ENCODE measurements around the gene APLP2.

The APLP2 gene

DNA sequence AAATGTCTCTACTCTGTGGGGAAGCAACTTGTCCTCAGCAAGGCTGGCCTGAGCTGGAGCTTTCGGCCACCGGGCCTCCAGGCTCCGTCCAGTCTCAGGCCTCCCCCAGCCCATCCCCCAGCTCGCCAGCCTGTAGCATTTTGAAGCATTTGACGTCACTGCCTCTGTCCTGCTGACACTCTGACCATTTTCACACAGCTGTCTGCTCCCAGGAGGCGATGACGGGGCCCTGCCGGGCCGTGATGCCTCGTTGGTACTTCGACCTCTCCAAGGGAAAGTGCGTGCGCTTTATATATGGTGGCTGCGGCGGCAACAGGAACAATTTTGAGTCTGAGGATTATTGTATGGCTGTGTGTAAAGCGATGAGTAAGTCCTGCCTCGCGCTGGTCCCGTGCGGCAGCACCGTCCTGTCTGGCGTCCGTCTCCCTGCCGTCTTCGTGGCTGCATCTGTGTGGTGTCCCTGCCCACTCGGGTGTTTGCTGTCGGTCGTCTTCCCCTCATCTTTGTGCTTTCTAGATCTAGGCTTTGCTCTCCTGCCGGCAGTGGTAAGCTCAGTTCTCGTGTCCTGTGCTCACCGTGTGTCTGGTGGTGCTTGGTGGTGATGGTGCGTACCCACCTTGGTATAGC, 53.8 kb downstream of the APLP2 start:
- no peak for DNase-seq (ENCODE audit: low spot score)
- TF ChIP-seq, protein P1, sequence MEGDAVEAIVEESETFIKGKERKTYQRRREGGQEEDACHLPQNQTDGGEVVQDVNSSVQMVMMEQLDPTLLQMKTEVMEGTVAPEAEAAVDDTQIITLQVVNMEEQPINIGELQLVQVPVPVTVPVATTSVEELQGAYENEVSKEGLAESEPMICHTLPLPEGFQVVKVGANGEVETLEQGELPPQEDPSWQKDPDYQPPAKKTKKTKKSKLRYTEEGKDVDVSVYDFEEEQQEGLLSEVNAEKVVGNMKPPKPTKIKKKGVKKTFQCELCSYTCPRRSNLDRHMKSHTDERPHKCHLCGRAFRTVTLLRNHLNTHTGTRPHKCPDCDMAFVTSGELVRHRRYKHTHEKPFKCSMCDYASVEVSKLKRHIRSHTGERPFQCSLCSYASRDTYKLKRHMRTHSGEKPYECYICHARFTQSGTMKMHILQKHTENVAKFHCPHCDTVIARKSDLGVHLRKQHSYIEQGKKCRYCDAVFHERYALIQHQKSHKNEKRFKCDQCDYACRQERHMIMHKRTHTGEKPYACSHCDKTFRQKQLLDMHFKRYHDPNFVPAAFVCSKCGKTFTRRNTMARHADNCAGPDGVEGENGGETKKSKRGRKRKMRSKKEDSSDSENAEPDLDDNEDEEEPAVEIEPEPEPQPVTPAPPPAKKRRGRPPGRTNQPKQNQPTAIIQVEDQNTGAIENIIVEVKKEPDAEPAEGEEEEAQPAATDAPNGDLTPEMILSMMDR (IDR thresholded peaks at IDR 0.05), result no peak
- H3K4me3 ChIP-seq, result no peak overlapping the region
- peak overlapping the region; percentile 45 to 73 for H3K27ac ChIP-seq

- H3K4me3 ChIP-seq, result no peak overlapping the region
- peak; percentile 89 for DNase-seq (ENCODE audit: low spot score)
- TF ChIP-seq, protein P1 (IDR thresholded peaks at IDR 0.05), result no peak
- H3K27ac ChIP-seq, result peak overlapping the region; percentile 45 to 73
These were observed 54.4 kb downstream of the APLP2 start for GRCh38 chr11:130124096-130124495.

GRCh38 chr11:130125638-130126037, 55.9 kb downstream of the APLP2 start:
- Histone ChIP-seq H3K27ac (no peak overlapping the region), H3K4me3 (no peak overlapping the region)
- DNase-seq (ENCODE audit: low spot score), result no peak
- TF ChIP-seq, protein P1 (IDR thresholded peaks at IDR 0.05), result no peak

DNA sequence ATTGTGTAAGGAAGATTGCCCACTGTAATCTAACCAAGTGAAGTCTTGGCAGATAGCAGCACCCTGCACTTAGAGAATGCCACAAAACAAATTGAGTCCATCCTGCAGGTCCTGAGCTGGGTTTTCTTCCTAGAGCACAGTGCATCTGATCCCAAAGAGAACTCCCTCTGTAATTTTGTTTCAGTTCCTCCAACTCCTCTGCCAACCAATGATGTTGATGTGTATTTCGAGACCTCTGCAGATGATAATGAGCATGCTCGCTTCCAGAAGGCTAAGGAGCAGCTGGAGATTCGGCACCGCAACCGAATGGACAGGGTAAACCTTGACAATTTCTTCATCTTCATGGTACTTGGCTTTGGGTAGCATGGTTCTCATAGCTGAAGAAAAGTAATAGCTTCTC, 56.8 kb downstream of the APLP2 start:
- TF ChIP-seq, protein P1 (IDR thresholded peaks at IDR 0.05), result no peak
- Histone ChIP-seq H3K27ac (no peak overlapping the region), H3K4me3 (no peak overlapping the region)
- DNase-seq (ENCODE audit: low spot score), result no peak

GRCh38 chr11:130127509-130127908, 57.8 kb downstream of the APLP2 start:
- no peak overlapping the region for H3K27ac ChIP-seq
- DNase-seq (ENCODE audit: low spot score), result no peak
- TF ChIP-seq, protein P1 (IDR thresholded peaks at IDR 0.05), result no peak
- no peak overlapping the region for H3K4me3 ChIP-seq

- Histone ChIP-seq H3K27ac (no peak overlapping the region), H3K4me3 (no peak overlapping the region)
- TF ChIP-seq, protein P1 (IDR thresholded peaks at IDR 0.05), result no peak
- DNase-seq (ENCODE audit: low spot score), result no peak
These were observed 58.9 kb downstream of the APLP2 start for GRCh38 chr11:130128626-130129025.

GRCh38 chr11:130129922-130130321, 60.2 kb downstream of the APLP2 start:
- H3K27ac ChIP-seq, result no peak overlapping the region
- H3K4me3 ChIP-seq, result no peak overlapping the region
- TF ChIP-seq, protein P1 (IDR thresholded peaks at IDR 0.05), result no peak
- no peak for DNase-seq (ENCODE audit: low spot score)
